Activated CD8-positive, alpha-beta memory T cell treated with anti-CD3 and anti-CD28 coated beads, Interleukin-2, amount 50 U/mL, for 1 hour (primary cell): ENCODE data around the gene BAIAP3.

Experiments used
- DNase-seq: peaks from one replicate; pipeline ENCODE4 v3.0.0-alpha.2; 2020; ENCODE audit errors: extremely low read depth

BAIAP3 gene

DNA sequence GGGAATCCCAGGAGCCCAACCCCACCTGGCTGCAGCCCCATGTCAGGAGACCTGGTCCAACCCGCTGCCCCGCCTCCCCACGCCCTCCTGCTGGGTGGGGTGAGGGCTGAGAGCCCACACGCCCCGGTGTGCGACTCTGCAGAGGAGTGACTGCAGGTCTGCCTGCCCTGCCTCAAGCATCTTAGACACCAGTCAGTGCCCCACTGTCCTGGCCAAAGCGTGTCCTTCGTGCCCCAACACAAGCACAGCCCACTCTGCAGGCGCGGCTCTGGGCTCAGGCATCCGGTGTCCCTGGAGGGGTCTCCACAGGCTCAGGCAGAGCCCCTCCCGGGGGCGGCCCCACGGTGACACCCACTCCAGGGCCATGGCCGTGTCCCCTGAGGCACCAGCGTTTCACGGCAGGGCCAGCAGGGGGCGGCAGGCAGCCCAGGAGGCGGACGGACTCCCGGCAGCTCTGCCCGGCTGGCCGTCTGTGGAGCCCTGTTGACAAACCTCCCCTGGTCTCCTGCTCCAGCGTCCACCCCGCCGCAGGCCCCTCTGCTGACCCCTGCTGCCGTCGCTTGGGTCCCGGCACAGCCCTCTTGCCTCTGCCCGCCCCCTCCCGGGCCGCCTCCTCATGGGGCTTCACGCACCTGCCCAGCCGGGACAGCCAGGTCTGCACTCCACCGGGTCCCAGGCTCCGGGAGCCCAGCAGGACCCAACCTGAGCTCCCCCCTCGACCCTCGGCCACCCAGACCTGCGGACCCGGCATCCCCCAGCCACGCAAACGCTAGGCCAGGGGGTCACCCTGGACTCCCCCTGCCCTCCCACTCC lies 32.6 kb upstream of the BAIAP3 start:
- no peak for DNase-seq

DNA sequence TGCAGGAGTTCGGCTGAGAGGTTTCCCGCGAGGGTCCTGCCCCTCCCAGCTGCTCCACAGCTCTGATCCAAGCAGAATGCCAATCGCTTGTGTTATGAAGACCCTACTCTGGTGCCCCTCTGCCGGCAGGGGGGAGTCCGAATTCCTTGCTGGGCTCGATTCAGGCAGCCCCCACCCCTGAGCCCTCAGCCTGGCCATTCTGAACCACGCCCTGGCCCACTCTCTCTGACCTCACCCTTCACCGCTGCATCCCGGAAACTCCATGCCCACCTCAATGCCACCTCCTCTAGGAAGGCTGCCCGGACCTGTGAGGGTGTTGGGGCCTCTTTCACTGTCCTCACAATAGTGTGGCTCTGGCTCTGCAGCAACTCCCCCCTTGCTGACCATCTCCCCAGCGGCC lies 31.9 kb upstream of the BAIAP3 start:
- DNase-seq: no peak

DNA sequence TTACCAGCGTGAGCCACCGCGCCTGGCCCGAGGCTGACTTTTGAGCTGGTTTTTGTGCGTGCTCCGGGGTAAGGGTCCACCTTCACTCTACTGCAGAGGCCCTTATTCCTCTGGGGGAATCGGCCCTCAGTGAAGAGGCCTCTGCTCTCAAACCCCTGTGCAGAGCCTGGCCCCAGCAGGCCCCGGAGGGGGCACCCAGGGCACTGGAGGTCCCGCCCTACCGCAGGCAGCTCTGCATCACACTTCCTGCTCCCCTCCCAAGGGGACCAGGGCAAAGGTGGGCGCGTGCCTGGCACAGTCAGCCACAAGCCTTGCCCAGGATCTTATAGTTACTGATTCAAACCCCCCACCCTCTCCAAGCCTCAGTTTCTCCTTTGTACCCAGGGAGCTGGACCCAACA lies 27.6 kb upstream of the BAIAP3 start:
- no peak for DNase-seq

DNA sequence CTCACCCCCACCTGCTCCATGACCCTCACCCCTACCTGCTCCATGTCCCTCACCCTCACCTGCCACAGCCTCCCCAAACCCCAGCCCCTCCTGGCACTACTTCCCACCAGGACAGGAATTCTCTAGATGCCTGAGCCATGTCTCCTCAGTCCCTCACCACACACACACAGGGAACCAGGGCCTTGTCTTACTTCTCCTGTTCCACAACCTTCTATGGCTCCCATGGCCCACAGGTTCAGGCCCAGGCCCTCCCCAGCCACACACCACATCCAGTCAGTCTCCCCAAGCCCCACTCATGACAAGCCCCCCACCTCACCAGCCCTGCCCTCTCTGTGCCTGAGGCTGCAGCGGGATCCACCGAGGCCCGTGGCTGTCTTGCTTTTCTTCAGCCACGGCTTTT lies 27.1 kb upstream of the BAIAP3 start:
- DNase-seq: no peak

DNA sequence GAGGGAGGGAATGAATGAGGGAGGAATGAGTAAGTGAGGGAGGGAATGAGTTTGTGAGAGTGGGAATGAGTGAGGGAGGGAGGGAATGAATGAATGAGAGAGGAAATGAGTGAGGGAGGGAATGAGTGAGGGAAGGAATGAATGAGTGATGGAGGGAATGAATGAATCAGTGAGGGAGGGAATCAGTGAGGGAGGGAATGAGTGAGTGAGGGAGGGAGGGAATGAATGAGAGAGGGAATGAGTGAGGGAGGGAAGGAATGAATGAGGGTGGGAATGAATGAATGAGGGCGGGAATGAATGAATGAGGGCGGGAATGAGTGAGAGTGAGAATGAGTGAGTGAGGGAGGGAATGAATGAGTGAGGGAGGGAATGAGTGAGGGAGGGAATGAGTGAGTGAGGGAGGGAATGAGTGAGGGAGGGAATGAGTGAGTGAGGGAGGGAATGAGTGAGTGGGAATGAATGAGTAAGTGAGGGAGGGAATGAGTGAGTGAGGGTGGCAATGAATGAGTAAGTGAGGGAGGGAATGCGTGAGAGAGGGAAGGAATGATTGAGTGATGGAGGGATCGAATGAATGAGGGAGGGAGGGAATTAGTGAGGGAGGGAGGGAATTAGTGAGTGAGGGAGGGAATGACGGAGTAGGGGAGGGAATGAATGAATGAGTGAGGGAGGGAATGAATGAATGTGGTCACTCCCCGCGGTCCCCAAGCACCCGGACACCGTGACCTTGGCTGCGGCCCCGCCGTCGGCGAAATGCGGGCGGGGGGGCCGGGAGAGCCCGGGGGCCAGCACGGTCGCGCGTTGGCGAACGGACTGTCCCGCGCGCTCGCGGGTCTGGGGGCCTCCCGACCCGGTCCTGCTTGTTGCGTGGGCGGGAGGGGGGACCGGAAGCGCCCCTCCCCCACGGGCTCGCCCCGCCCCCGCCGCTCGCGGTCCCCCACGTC lies 25.1 kb upstream of the BAIAP3 start:
- no peak for DNase-seq

DNA sequence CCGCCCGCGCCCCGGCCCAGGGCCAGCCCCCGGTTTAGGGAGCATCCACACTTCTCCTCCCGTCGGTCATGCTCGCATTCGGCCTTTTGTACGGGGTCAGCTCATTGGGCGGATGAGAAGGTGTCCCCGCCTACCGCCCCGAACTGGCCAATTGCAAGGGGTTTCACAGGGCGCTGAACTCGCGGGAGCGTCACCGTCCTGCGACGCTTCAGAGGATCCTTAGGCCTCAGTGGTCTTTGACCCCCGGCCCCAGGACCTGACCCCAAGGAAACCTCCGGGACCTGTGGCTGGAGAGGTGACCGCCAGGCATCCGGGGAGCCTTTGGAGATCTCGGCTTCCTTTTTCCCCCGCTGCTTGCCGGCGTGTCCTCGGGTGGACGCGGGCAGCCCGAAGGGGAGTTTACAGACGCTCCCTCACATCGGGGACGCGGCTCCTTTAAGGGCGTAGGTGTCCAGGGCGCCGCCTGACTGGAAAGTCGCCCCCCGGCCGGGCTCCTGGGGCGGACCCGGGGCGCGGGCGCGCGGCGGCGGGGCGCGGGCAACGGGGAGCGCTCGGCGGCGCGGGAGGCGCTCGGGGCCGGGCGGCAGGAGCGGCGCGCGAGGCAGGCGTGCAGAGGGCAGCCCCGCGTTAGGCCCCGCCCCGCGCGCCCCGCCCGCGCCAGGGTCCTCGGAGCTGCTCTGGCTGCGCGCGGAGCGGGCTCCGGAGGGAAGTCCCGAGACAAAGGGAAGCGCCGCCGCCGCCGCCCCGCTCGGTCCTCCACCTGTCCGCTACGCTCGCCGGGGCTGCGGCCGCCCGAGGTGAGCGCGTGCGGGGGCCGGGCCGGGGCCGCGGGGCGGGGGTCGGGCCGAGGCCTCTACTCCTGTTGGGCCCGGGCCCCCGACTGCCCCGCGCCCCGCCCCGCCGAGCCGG lies 24.2 kb upstream of the BAIAP3 start, which contains the start of gene UBE2I:
Gene UBE2I (plus strand): TSS at position 660 of the 909 bp plus-strand sequence. CDS start 4,395 bp downstream, outside the sequence.
- peak; percentile 93 for DNase-seq

DNA sequence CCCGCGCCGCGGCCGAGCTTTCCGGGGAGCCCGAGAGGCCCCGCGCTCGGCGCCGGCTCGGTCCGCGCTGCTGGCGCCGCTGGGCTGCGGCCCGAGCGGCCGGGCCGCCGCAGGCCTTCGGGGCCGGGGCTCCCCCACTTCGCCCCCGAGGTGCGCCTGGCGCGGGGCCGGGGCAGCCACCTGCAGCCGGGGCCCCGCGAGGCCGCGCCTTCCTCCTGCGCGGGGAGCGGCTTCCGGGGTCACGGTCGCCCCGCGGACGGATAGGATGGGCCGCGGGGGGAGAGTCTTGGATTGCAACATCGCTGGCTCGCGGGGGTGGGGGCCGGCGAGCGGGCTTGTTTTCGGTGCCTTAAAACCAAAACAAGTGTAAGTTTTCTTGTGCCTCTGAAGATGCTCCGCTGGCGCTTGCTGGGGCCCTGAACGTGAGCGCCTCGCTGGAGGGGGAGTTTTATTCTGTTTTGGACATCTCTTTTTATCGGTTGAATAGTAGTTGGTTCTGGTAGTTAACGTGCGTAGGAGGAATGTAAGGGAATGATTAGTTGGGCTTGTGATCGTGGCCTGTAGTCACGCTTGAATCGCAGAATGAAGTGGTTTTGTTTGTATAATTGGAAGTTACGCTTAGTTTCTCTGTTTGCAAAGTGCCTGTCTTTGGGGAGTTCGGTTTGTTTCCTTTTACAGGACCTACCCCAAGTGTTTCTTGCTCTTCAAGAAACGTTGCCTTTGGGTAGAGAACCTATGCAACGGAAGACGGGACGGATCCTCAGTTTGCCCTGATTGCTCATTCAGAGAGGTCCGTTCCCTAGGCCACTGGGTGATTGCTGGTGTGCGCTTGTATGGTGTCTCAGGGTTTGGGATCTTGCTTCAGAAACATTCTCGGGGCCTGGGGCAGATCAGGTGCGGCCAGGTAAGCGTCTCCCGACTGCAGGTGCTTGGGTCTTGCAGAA lies 23.3 kb upstream of the BAIAP3 start:
- no peak for DNase-seq

DNA sequence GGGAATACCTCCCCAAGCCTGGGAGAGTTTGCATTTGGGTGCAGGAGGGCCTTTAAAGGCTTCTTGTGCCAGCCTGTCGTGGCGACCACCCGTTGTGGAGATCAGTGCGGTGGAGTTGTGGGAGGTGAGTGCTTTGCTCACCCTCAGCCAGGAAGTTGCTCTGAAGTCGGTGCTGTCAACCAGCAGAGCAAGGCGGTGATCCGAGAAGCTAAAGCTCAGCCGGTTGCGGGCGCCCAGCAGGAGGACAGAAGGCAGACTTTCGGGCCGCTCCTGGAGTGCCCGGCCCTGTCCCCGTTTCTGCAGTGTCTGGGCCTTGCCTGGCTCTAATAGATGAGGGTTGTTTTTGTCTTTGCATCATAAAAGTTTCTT lies 22.6 kb upstream of the BAIAP3 start:
- no peak for DNase-seq

DNA sequence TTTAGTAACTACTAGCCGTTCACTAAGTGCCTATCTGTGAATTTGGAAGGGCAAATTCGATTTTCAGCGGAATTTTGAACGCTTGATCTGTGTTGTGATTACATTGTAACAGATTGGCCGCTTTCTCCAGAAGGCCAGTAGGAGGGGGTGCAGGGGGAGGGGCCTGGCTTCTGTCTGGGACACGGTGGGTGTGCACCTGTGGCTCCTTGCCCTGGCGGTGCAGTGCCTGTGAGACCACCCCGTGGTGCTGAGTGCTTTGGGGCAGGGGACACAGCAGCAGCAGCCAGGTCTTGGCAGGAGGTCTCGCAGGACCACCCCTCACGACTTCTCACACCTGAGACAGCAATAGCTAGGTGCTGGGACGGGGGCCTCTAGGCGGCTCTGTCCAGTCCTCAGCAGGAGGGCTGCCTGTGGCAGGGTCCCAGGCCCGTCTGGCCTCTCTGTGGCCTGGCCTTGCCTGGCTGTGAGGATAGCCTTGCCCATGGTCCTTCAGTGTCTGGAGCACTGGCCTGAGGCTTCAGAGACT lies 22.2 kb upstream of the BAIAP3 start:
- DNase-seq: no peak

DNA sequence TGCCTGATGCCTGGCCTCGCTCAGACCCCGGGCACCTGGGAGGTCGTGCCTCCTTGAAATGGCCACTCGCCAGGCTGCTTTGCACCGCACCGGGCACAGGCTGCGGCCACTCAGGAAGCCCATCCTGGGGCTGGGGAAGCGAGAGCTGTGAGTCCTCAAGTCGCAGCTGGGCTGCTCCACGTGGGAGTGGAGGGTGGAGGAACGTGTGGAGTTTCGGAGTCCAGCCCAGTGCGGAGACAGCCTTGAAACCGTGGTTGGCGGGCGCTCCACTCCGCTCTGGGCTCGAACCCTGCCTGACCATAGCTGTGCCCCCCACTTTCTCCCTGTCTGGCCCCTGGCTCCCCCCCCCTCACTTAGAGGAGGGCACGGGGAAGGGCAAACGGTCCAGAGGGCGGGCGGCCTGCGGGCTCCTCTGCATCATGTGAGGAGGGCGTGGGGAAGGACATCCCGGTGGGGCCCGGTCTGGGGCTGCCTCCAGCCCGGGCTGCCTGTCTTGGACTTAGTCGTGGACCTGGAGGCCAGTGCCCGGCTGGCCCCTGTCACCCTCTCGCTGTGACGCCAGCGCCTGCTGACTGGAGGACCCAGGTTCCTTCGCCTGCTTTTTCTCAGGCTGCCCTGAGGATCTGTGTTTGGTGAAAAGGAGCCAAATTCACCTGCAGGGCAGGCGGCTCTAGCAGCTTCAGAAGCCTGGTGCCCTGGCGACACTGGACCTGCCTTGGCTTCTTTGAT lies 21.5 kb upstream of the BAIAP3 start:
- DNase-seq: no peak

DNA sequence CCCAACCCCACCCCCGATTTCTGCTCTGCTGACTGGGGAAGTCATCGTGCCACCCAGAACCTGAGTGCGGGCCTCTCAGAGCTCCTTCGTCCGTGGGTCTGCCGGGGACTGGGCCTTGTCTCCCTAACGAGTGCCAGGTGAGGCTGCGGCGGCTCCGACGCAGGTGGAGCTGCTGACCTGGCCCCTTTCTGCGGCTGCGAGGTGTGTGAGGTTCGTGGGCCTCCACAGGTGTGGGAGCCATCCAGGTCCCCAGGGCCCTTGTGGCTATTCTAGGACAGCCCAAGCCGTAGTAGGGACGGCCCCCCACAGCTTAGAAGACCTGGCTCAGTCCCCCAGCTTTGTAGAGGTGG lies 21.0 kb upstream of the BAIAP3 start:
- DNase-seq: no peak

DNA sequence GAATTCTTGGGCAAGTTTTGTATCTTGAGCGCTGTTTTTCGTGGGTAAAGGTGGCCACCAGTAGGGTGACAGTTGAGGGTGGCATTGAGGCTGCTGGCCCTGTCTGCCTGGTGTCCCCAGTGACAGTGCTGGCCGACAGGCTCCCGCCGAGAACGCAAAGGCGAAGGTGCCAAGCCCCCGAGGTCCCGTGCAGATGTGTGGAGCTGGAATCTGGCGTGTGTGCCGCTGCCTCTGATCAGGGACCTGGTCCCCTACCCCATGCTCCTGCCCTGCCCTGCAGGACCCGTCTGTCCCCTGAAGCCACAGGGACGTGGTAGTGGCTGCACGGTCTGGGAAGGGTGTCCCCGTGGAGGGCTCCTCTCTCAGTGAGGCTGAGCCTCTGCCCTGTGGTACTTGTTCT lies 20.5 kb upstream of the BAIAP3 start:
- no peak for DNase-seq

DNA sequence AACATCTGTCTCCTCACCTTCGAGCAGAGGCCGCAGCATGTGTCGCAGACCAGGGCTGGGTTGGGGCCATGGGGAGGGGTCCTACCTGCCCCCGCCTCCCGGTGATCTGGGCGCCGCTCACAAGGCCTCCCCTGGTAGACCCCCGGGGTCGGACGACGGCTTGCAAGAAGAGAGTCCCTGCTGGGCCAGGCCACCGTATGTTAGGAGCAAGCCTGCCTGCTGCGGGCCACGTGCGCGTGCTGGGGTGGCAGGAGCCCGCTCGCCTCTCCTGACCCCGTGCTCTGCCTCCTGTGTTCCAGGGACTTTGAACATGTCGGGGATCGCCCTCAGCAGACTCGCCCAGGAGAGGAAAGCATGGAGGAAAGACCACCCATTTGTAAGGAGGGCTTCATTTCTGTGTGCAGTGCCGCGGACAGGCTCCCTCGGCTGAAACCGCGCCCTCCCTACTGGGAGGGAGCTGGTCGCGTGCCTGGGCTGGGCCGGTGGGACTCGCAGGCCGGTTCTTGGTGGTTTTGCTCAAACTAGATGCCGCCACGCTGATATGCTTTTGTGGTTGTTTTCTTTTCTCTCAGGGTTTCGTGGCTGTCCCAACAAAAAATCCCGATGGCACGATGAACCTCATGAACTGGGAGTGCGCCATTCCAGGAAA lies 19.6 kb upstream of the BAIAP3 start:
- no peak for DNase-seq

DNA sequence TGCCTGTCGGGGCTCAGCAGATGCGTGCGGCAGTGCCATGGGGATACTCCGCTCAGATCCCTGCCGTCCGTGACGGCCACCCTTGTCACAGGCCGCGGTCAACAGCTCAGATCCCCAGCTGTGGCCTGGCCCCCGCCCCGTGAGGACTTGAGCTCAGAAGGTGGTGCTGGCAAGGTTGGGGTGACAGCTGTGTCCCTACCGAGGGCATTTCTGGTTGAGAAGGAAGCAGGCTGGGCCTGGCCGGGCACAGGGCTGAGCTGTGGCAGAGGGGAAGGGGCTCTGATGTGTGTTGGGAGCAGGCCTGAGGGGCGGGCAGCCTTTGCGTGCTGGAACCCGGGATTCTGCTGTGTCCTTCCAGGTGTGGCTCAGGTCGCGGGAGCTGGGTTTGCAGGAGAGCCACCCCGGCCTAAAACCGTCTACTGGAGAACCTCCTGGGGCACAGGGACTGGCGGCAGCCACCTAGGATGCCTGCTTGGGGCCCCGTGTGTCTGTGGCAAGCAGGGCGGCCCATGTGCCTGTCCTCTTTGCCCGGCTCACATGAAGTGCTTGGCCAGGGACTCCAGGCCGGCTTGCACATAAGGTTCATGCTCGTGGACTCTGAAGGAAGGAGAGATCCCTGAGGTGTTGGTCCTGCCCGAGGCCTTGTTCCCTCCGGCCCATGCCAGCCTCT lies 18.9 kb upstream of the BAIAP3 start:
- no peak for DNase-seq

DNA sequence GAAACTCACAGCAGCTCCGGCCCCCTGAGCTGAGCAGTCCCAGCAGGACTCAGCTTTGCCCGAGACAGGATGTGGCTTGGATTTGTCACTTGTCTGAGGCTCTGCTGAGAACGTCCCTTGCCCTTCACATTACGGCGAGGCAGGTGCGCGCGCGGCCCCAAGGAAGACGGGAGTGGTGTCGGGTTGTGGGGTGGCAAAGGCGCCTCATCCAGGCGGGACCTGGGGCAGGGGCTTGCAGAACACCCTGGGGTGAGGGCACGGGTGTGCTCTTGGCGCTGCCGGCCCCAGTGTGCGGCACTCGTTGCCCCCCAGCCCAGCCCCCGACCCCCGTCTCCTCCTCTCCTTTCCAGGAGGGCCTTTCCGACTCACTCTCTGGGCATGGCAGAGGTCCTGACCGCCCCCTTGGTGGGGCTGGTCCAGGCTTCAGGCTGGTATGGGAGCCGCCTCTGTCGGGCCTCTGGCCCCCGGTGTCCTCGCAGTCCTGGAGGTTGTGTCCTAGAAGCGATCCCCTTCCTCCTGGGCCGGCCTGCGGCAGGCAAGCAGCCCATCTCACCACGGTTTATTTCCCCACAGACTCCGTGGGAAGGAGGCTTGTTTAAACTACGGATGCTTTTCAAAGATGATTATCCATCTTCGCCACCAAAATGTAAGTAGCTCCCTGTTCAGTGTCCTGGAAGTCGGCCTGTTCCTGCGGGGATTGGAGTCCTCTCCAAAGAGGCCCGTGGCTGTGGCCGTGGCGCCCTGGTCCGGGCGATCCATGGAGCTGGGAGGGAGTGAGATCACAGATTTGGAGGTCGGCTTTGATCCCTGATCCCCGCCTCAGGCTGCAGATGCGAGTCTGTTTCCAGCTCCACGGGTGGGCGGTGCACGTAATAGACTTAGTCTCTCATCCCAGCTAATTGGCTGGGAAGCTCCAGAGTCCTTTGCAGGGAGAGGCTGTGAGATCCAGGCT lies 18.1 kb upstream of the BAIAP3 start:
- no peak for DNase-seq

DNA sequence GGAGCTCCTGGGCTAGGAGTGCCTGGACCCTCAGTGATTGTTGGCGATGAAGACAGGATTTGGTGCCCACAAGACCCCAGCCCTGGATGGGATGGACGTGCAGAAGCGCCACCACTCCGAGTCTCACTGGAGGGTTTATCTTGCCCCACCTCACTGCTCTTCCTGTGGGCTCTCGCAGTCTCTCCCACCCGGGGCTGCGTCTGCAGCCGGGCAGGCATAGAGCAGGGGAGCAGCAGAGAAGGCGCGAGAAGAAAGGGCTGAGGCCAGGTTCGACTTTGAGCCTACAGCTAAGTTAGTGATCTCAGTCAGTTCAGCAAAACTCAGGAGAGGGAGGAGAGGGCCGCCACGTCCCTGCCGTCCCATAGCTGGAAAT lies 17.4 kb upstream of the BAIAP3 start:
- no peak for DNase-seq

DNA sequence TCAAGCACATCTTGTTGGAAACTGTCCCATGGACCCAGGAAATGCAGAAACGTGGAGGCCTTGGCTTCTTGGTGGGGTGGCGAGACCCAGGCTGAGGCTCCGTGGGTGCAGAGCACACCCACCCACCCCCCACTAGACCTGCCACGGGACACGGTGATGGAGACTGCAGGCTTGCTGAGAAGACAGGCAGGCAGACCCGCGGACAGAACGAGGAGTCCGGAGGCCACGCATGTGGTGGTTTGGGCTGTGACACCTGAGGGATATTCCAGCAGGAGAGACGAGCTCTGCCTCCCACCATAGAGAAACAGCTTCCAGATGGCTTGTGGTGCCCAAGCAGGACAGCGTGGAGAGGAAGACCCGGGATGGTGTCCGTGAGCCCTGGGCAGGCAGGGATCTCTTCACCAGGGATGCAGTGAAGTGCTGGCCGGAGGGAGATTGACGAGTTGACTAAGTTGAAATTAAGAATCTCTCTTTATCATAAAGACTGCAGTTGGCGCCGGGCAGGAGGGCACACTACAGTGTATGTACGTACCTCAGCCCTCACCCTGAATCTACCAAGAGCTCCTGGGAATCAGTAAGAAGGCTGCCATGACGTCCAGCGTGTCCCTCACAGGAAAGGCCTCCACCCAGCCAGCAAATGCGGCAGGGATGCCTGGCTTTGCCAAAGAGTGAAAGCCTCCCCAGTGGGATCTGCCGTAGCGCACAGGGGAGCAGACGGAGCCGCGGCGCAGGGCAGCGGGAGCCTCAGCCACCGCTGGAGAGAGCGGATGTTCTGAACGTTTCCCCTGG lies 15.8 kb upstream of the BAIAP3 start:
- DNase-seq: no peak
